AG08396 (cell line): Measurements from ENCODE around the gene KATNA1.
A peak's percentile ranks its signal among the peaks of the same experiment; 100 is the strongest.
"Not testable (repeated sequence)": the region's sequence is repeated elsewhere in the genome, so short reads cannot be mapped to it uniquely, and the experiment has no call there.

Experiments used
- DNase-seq: peaks from one replicate; pipeline ENCODE4 v3.0.0; 2012; ENCODE audit warnings: low spot score, mixed read lengths

KATNA1 gene

GRCh38 chr6:149648148-149649145 is at the start of gene KATNA1:
Gene KATNA1 (minus strand): TSS chr6:149648714. CDS start chr6:149638547, 10,167 bp downstream.
- peak; percentile 97 for DNase-seq

GRCh38 chr6:149698175-149698574 is 49.7 kb upstream of the KATNA1 start:
- DNase-seq: no peak

GRCh38 chr6:149696901-149697300 is 48.4 kb upstream of the KATNA1 start:
- DNase-seq: peak; percentile 37

- DNase-seq: no peak
Observed at GRCh38 chr6:149694921-149695320, 46.4 kb upstream of the KATNA1 start.

- DNase-seq: no peak
Observed at GRCh38 chr6:149691201-149691600, 42.7 kb upstream of the KATNA1 start.

GRCh38 chr6:149686230-149686629 is 37.7 kb upstream of the KATNA1 start:
- no peak for DNase-seq

- no peak for DNase-seq
Observed at GRCh38 chr6:149683256-149683859, 34.8 kb upstream of the KATNA1 start.

- DNase-seq: not testable (repeated sequence)
Observed at GRCh38 chr6:149681845-149682244, 33.3 kb upstream of the KATNA1 start.

GRCh38 chr6:149681209-149681608 is 32.7 kb upstream of the KATNA1 start:
- no peak for DNase-seq

- DNase-seq: no peak
Observed at GRCh38 chr6:149680503-149680902, 32.0 kb upstream of the KATNA1 start.

- not testable (repeated sequence) for DNase-seq
Observed at GRCh38 chr6:149672265-149672664, 23.8 kb upstream of the KATNA1 start.

- no peak for DNase-seq
Observed at GRCh38 chr6:149660028-149660427, 11.5 kb upstream of the KATNA1 start.

- no peak for DNase-seq
Observed at GRCh38 chr6:149657441-149657840, 8.9 kb upstream of the KATNA1 start.

- no peak for DNase-seq
Observed at GRCh38 chr6:149651056-149651455, 2.5 kb upstream of the KATNA1 start.

GRCh38 chr6:149646599-149646998 is 1.9 kb downstream of the KATNA1 start:
- DNase-seq: no peak

GRCh38 chr6:149642829-149643580 is 5.5 kb downstream of the KATNA1 start:
- DNase-seq: no peak

- no peak for DNase-seq
Observed at GRCh38 chr6:149636124-149636523, 12.4 kb downstream of the KATNA1 start.

GRCh38 chr6:149634315-149634714 is 14.2 kb downstream of the KATNA1 start:
- DNase-seq: no peak

- DNase-seq: no peak
Observed at GRCh38 chr6:149628875-149629510, 19.5 kb downstream of the KATNA1 start.

GRCh38 chr6:149627672-149628071 is 20.8 kb downstream of the KATNA1 start:
- DNase-seq: no peak

- DNase-seq: no peak
Observed at GRCh38 chr6:149615805-149616204, 32.7 kb downstream of the KATNA1 start.

- DNase-seq: no peak
Observed at GRCh38 chr6:149614337-149614736, 34.2 kb downstream of the KATNA1 start.
